IMR-90 (cell line): Measurements from ENCODE around the gene CFAP97D1. TPM values are rescaled to one million over a fixed set of nuclear protein-coding genes. Genes with fewer than 3 reads are reported as not detected.

Experiments
- ATAC-seq: fragments of 200-7000 bp; cut with Tn5 transposase; 2 replicates; pipeline ENCODE4 v1.9.1; 2020; ENCODE audit warnings: low read depth, mild to moderate bottlenecking, moderate library complexity
- BruUV-seq: library from RNA; stranded (reverse); fragments of 400-500 nt; replicated peaks from 2 replicates; lab custom pipeline; 2021; lab: Mats Ljungman, UMichigan
- CTCF ChIA-PET: fragments of 300-600 bp; formaldehyde crosslinking; extraction: SDS; loops from one replicate; lab custom pipeline; 2021; ENCODE audit warnings: antibody characterized with exemption; lab: Yijun Ruan, JAX
- POLR2A ChIA-PET: fragments of 300-600 bp; sonication (Branson Sonifier 250); formaldehyde crosslinking; loops from one replicate; lab custom pipeline; 2022; ENCODE audit warnings: antibody characterized with exemption; ENCODE audit not compliant: unreplicated experiment; lab: Charles Lee
- DNase-seq: peaks from one replicate; pipeline ENCODE4 v3.0.0; 2013
- H2AFZ ChIP-seq: replicated peaks from 2 replicates; pipeline ENCODE3; 2013; ENCODE audit warnings: low read length, mild to moderate bottlenecking; ENCODE audit not compliant: poor library complexity
- H2AK5ac ChIP-seq: 2 replicates; pipeline ENCODE4 v1.6.1; 2013; ENCODE audit warnings: low read depth, low read length, inconsistent platforms
- H2AK9ac ChIP-seq: replicated peaks from 2 replicates; pipeline ENCODE3; 2013; ENCODE audit warnings: mild to moderate bottlenecking, low read depth, low read length, moderate library complexity; ENCODE audit not compliant: poor library complexity
- H2BK120ac ChIP-seq: 2 replicates; pipeline ENCODE4 v1.6.1; 2013; ENCODE audit warnings: low read depth, low read length, inconsistent platforms
- H2BK15ac ChIP-seq: 3 replicates; pipeline ENCODE4 v1.6.1; 2013; ENCODE audit warnings: low read depth, low read length, inconsistent platforms
- H2BK20ac ChIP-seq: 2 replicates; pipeline ENCODE4 v1.6.1; 2013; ENCODE audit warnings: low read depth, mild to moderate bottlenecking, inconsistent platforms, low read length, moderate library complexity
- H2BK5ac ChIP-seq: 2 replicates; pipeline ENCODE4 v1.6.1; 2013; ENCODE audit warnings: mild to moderate bottlenecking, low read depth, low read length, inconsistent platforms; ENCODE audit not compliant: poor library complexity, severe bottlenecking
- H3K14ac ChIP-seq: replicated peaks from 2 replicates; pipeline ENCODE4 v1.6.1; 2013; ENCODE audit warnings: low read depth, low read length, inconsistent platforms
- H3K18ac ChIP-seq: 2 replicates; pipeline ENCODE4 v1.6.1; 2013; ENCODE audit warnings: low read depth, low read length, control low read depth
- H3K23ac ChIP-seq: 2 replicates; pipeline ENCODE4 v1.6.1; 2013; ENCODE audit warnings: low read depth, low read length, inconsistent platforms
- H3K27ac ChIP-seq: 2 replicates; pipeline ENCODE4 v1.5.1; 2013; ENCODE audit warnings: mild to moderate bottlenecking, control low read depth, low read length; ENCODE audit not compliant: insufficient read depth
- H3K27me3 ChIP-seq: 2 replicates; pipeline ENCODE4 v1.6.1; 2013; ENCODE audit warnings: low read length; ENCODE audit not compliant: control insufficient read depth, insufficient read depth
- H3K36me3 ChIP-seq: 2 replicates; pipeline ENCODE4 v1.6.1; 2013; ENCODE audit warnings: low read length, mixed read lengths; ENCODE audit not compliant: control insufficient read depth, insufficient read depth
- H3K4ac ChIP-seq: 2 replicates; pipeline ENCODE4 v1.6.1; 2013; ENCODE audit warnings: low read depth, low read length, inconsistent platforms
- H3K4me1 ChIP-seq: 2 replicates; pipeline ENCODE4 v1.6.1; 2013; ENCODE audit warnings: low read length, mixed read lengths; ENCODE audit not compliant: control insufficient read depth, insufficient read depth
- H3K4me2 ChIP-seq: 2 replicates; pipeline ENCODE4 v1.6.1; 2013; ENCODE audit warnings: low read depth, mild to moderate bottlenecking, control low read depth, low read length, moderate library complexity
- H3K4me3 ChIP-seq: 2 replicates; pipeline ENCODE4 v1.5.1; 2013; ENCODE audit warnings: low read depth, mild to moderate bottlenecking, control low read depth, low read length, moderate library complexity; ENCODE audit not compliant: insufficient read depth
- H3K56ac ChIP-seq: 2 replicates; pipeline ENCODE4 v1.6.1; 2013; ENCODE audit warnings: low read length, inconsistent platforms; ENCODE audit not compliant: insufficient read depth; ENCODE audit errors: extremely low read depth
- H3K79me1 ChIP-seq, 2 experiments: 2 replicates each; pipeline ENCODE4 v1.6.1; 2013; ENCODE audit warnings: low read length in 2 of 2, inconsistent platforms in 1 of 2, low read depth in 1 of 2
- H3K9ac ChIP-seq: 2 replicates; pipeline ENCODE4 v1.6.1; 2013; ENCODE audit warnings: low read depth, low read length, control low read depth
- H3K9me1 ChIP-seq: 2 replicates; pipeline ENCODE4 v1.6.1; 2013; ENCODE audit warnings: low read length, inconsistent platforms; ENCODE audit not compliant: insufficient read depth
- H3K9me3 ChIP-seq: 2 replicates; pipeline ENCODE4 v1.6.1; 2013; ENCODE audit warnings: low read length; ENCODE audit not compliant: control insufficient read depth, insufficient read depth
- H4K20me1 ChIP-seq: 2 replicates; pipeline ENCODE4 v1.6.1; 2013; ENCODE audit warnings: low read length, inconsistent platforms; ENCODE audit not compliant: insufficient read depth
- H4K5ac ChIP-seq: 2 replicates; pipeline ENCODE4 v1.6.1; 2013; ENCODE audit warnings: mild to moderate bottlenecking, low read depth, low read length, control low read depth
- H4K8ac ChIP-seq, 2 experiments: 2 replicates each; pipeline ENCODE4 v1.6.1; 2013; ENCODE audit warnings: low read depth in 2 of 2, low read length in 2 of 2, control low read depth in 1 of 2, inconsistent platforms in 1 of 2
- H4K91ac ChIP-seq: 2 replicates; pipeline ENCODE4 v1.6.1; 2013; ENCODE audit warnings: low read depth, low read length, inconsistent platforms; ENCODE audit not compliant: insufficient read depth
- BHLHE40 ChIP-seq: fragments of 150-350 bp; IDR thresholded peaks from 2 replicates; pipeline ENCODE4 v1.6.1; 2016; ENCODE audit warnings: mild to moderate bottlenecking, low read depth, low read length
- FOS ChIP-seq: fragments of 150-350 bp; IDR thresholded peaks from 2 replicates; pipeline ENCODE4 v1.6.1; 2016; ENCODE audit warnings: low read depth, low read length
- MAZ ChIP-seq: IDR thresholded peaks from 2 replicates; pipeline ENCODE4 v1.6.1; 2012; ENCODE audit warnings: low read depth, mild to moderate bottlenecking, low read length, improper control_type of control experiment, moderate library complexity, borderline replicate concordance
- MXI1 ChIP-seq: IDR thresholded peaks from 2 replicates; pipeline ENCODE4 v1.6.1; 2012; ENCODE audit warnings: low read depth, mild to moderate bottlenecking, low read length, moderate library complexity, borderline replicate concordance
- NFE2L2 ChIP-seq: fragments of 150-350 bp; IDR thresholded peaks from 2 replicates; pipeline ENCODE4 v1.6.1; 2016; ENCODE audit warnings: low read depth, mild to moderate bottlenecking, low read length
- RCOR1 ChIP-seq: IDR thresholded peaks from 2 replicates; pipeline ENCODE4 v1.6.1; 2012; ENCODE audit warnings: mild to moderate bottlenecking, low read length, improper control_type of control experiment; ENCODE audit not compliant: insufficient replicate concordance
- WGBS, 2 experiments: methylation state at CpG; one replicate each; pipeline versions ENCODE4 v1.1.5 to v1.1.7; 2013; ENCODE audit warnings: missing lambda C conversion rate in 2 of 2; ENCODE audit not compliant: insufficient read length in 1 of 2; ENCODE audit errors: extremely low coverage in 2 of 2; 5-methylcytosine and 5-hydroxymethylcytosine counted together
- dilution Hi-C: fragments of 300-500 bp; cut with HindIII; formaldehyde crosslinking; loops from one replicate; pipeline ENCODE4 v1.14.3; 2018; ENCODE audit warnings: low sequenced_read_pairs; ENCODE audit not compliant: unreplicated experiment
- in situ Hi-C: fragments of 300-500 bp; cut with MboI; formaldehyde crosslinking; loops from 3 replicates; pipeline ENCODE4 v1.14.3; 2019; ENCODE audit warnings: low sequenced_read_pairs, inconsistent platforms, mixed read lengths
- intact Hi-C: fragments of 100-400 bp; cut with micrococcal nuclease; formaldehyde crosslinking; loops from 2 replicates; pipeline ENCODE4 v1.10.0; 2022
- polyA plus RNA-seq, 3 experiments: library from polyadenylated mRNA; depleted of rRNA; stranded (reverse); fragments of >200 nt; gene quantifications; 2 replicates each; pipeline ENCODE4 v1.2.3, GENCODE V29; 2012; ENCODE audit warnings: low replicate concordance in 1 of 3
- total RNA-seq: library from RNA; depleted of rRNA; stranded (reverse); fragments of >200 nt; gene quantifications from 2 replicates; pipeline ENCODE4 v1.2.3, GENCODE V29; 2012

The CFAP97D1 gene
- total and polyA plus RNA-seq, 2 of the 4 experiments (the other 2 are of a cell fraction), result under 0.01 TPM; not detected in 1

DNA sequence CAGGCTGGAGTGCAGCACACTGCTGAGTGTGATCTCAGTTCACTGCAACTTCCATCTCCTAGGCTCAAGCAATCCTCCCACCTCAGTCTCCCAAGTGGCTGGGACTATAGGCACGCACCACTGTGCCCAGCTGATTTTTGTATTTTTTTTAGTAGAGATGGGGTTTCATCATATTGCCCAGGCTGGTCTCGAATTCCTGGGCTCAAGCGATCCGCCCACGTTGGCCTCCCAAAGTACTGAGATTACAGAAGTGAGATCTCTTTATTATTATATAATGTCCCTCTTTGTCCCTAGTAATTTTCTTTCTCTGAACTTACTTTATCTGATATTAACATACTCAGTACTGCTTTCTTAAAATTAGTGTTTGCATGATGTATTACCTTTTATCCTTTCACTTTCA is 8.3 kb downstream of the CFAP97D1 start:
- H4K8ac ChIP-seq, result no peak overlapping the region
- in situ Hi-C loops, result no loop called here
- H3K79me1 ChIP-seq, result no peaks in the 10 kb centered on the region
- peaks cover 7% of the 10 kb centered on the region for H3K9me1 ChIP-seq
- intact Hi-C loops, result no loop called here
- no peak overlapping the region for H2AFZ ChIP-seq
- no peaks in the 10 kb centered on the region for H3K9me3 ChIP-seq
- H3K14ac ChIP-seq, result no peak overlapping the region
- no peak overlapping the region for H3K4me2 ChIP-seq
- H2BK15ac ChIP-seq, result no peak overlapping the region
- dilution Hi-C loops, result no loop called here
- no peak for TF ChIP-seq NFE2L2
- no peak for TF ChIP-seq MXI1
- TF ChIP-seq FOS, result no peak
- TF ChIP-seq BHLHE40, result no peak
- TF ChIP-seq RCOR1, result no peak
- TF ChIP-seq MAZ, result no peak
- H3K4me1 ChIP-seq, result peaks cover 5% of the 10 kb centered on the region
- H3K56ac ChIP-seq, result no peak overlapping the region
- POLR2A ChIA-PET, result no interaction called here
- no peak overlapping the region for H2AK5ac ChIP-seq
- no CpG with 5 or more reads among the region's 5 CpGs for WGBS, 2 experiments
- H2BK20ac ChIP-seq, result no peak overlapping the region
- no peak overlapping the region for H3K9ac ChIP-seq
- H3K36me3 ChIP-seq, result no peaks in the 10 kb centered on the region
- no TSS peak for BruUV-seq
- no peaks in the 10 kb centered on the region for H3K27me3 ChIP-seq
- no peak overlapping the region for H2BK120ac ChIP-seq
- H2BK5ac ChIP-seq, result no peak overlapping the region
- ATAC-seq, result no peak
- no peaks in the 10 kb centered on the region; the same call in 1 of the 2 replicates for H4K20me1 ChIP-seq
- CTCF ChIA-PET, result no interaction called here
- H3K23ac ChIP-seq, result no peak overlapping the region
- H4K5ac ChIP-seq, result no peak overlapping the region
- no peak overlapping the region for H3K4me3 ChIP-seq
- no peak for DNase-seq
- H3K27ac ChIP-seq, result no peak overlapping the region
- no peak overlapping the region for H2AK9ac ChIP-seq
- no peak overlapping the region for H3K18ac ChIP-seq
- no peak overlapping the region for H3K4ac ChIP-seq
- H4K91ac ChIP-seq, result no peak overlapping the region
